RWPE2 (cell line): Measurements from ENCODE around the gene RPL3.

Experiments used
- ATAC-seq: fragments of 200-7000 bp; cut with Tn5 transposase; 3 replicates; pipeline ENCODE4 v1.9.1; 2021; ENCODE audit warnings: low read depth
- DNase-seq: peaks from one replicate; pipeline ENCODE4 v3.0.0-alpha.2; 2020; ENCODE audit warnings: low spot score
- H3K27ac ChIP-seq: fragments of 450-650 bp; 2 replicates; pipeline ENCODE4 v1.5.1; 2017; ENCODE audit warnings: mild to moderate bottlenecking; ENCODE audit not compliant: poor library complexity, severe bottlenecking
- H3K27me3 ChIP-seq: fragments of 250-450 bp; sonication (Bioruptor Pico); 2 replicates; pipeline ENCODE4 v1.5.1; 2021; ENCODE audit warnings: mild to moderate bottlenecking, moderate library complexity; ENCODE audit not compliant: insufficient read depth, poor library complexity, severe bottlenecking
- H3K36me3 ChIP-seq: fragments of 250-450 bp; sonication (Bioruptor Pico); 2 replicates; pipeline ENCODE4 v1.5.1; 2020; ENCODE audit warnings: low read depth, mild to moderate bottlenecking, moderate library complexity
- H3K4me1 ChIP-seq: fragments of 250-450 bp; sonication (Bioruptor Pico); 2 replicates; pipeline ENCODE4 v1.5.1; 2021; ENCODE audit warnings: mild to moderate bottlenecking, moderate library complexity; ENCODE audit not compliant: insufficient read depth, poor library complexity, severe bottlenecking
- H3K4me3 ChIP-seq: fragments of 250-450 bp; sonication (Bioruptor Pico); 2 replicates; pipeline ENCODE4 v1.5.1; 2021; ENCODE audit warnings: mild to moderate bottlenecking, moderate library complexity; ENCODE audit not compliant: severe bottlenecking
- H3K9me3 ChIP-seq: fragments of 250-450 bp; sonication (Bioruptor Pico); 2 replicates; pipeline ENCODE4 v1.5.1; 2021; ENCODE audit warnings: mild to moderate bottlenecking, moderate library complexity; ENCODE audit not compliant: severe bottlenecking
- CTCF ChIP-seq: fragments of 450-650 bp; IDR thresholded peaks from one replicate; pipeline ENCODE4 v1.5.1; 2017; ENCODE audit warnings: mild to moderate bottlenecking, moderate library complexity; ENCODE audit not compliant: poor library complexity, severe bottlenecking

The RPL3 gene

GRCh38 chr22:39351689-39352214 lies 32.3 kb upstream of the RPL3 start:
- H3K36me3 ChIP-seq, result no peaks in the 10 kb centered on the region
- H3K27me3 ChIP-seq, result no peaks in the 10 kb centered on the region
- ATAC-seq (no peak), DNase-seq (no peak)
- no peaks in the 10 kb centered on the region for H3K4me1 ChIP-seq
- no peak overlapping the region for H3K27ac ChIP-seq
- no peaks in the 10 kb centered on the region for H3K9me3 ChIP-seq
- TF ChIP-seq CTCF, result no peak
- H3K4me3 ChIP-seq, result no peak overlapping the region

- no peaks in the 10 kb centered on the region for H3K9me3 ChIP-seq
- no peaks in the 10 kb centered on the region for H3K36me3 ChIP-seq
- no peak for DNase-seq
- no peaks in the 10 kb centered on the region for H3K4me1 ChIP-seq
- no peak for ATAC-seq
- no peak overlapping the region for H3K27ac ChIP-seq
- H3K4me3 ChIP-seq, result peak overlapping the region; percentile 48
- no peaks in the 10 kb centered on the region for H3K27me3 ChIP-seq
- TF ChIP-seq CTCF, result no peak
Measured at GRCh38 chr22:39350757-39351688, 31.6 kb upstream of the RPL3 start.

GRCh38 chr22:39349967-39350726 lies 30.7 kb upstream of the RPL3 start, which contains the start of gene SYNGR1:
SYNGR1 (plus strand) TSS chr22:39349991; CDS start chr22:39350011, 20 bp downstream.
- DNase-seq (no peak), ATAC-seq (peak; percentile 35)
- H3K27ac ChIP-seq, result no peak within 1 kb of the TSS
- no peak for TF ChIP-seq CTCF
- no peaks in the 10 kb centered on the region for H3K4me1 ChIP-seq
- peak within 1 kb of the TSS; percentile 48 for H3K4me3 ChIP-seq
- no peaks in the 10 kb centered on the region for H3K27me3 ChIP-seq
- no peaks in the 10 kb centered on the region for H3K9me3 ChIP-seq
- H3K36me3 ChIP-seq, result no peaks in the 10 kb centered on the region

GRCh38 chr22:39349506-39349966 lies 30.1 kb upstream of the RPL3 start:
- no peak for ATAC-seq
- Histone ChIP-seq H3K27ac (no peak overlapping the region), H3K4me1 (no peaks in the 10 kb centered on the region), H3K9me3 (no peaks in the 10 kb centered on the region), H3K4me3 (peak overlapping the region; percentile 48), H3K27me3 (no peaks in the 10 kb centered on the region), H3K36me3 (no peaks in the 10 kb centered on the region)
- no peak for DNase-seq
- TF ChIP-seq CTCF, result peak; percentile 18
